Medulla oblongata (tissue), 1 donor: ENCODE measurements around the gene ARPC1A.

Source experiments
- DNase-seq: peaks from one replicate; pipeline ENCODE4 v3.0.0-alpha.2; 2015; ENCODE audit errors: extremely low spot score

ARPC1A gene

GRCh38 chr7:99387912-99388311, 62.2 kb downstream of the ARPC1A start:
- no peak for DNase-seq

- DNase-seq, result no peak
Measured at GRCh38 chr7:99389772-99390171, 64.1 kb downstream of the ARPC1A start.

GRCh38 chr7:99390941-99391602, 65.4 kb downstream of the ARPC1A start:
- DNase-seq, result no peak

- DNase-seq, result no peak
Measured at GRCh38 chr7:99392046-99392445, 66.3 kb downstream of the ARPC1A start.

- peak; percentile 19 for DNase-seq
Measured at GRCh38 chr7:99392659-99393354, 67.1 kb downstream of the ARPC1A start.

GRCh38 chr7:99393355-99394187, 67.9 kb downstream of the ARPC1A start:
- DNase-seq, result no peak

GRCh38 chr7:99394188-99394502, 68.4 kb downstream of the ARPC1A start:
- no peak for DNase-seq

- DNase-seq, result no peak
Measured at GRCh38 chr7:99395616-99396327, 70.1 kb downstream of the ARPC1A start.

- no peak for DNase-seq
Measured at GRCh38 chr7:99396418-99397296, 71.0 kb downstream of the ARPC1A start.

GRCh38 chr7:99397297-99397983, 71.7 kb downstream of the ARPC1A start:
- DNase-seq, result no peak

GRCh38 chr7:99398891-99399445, 73.3 kb downstream of the ARPC1A start:
- no peak for DNase-seq

- no peak for DNase-seq
Measured at GRCh38 chr7:99399597-99399996, 73.9 kb downstream of the ARPC1A start.

- DNase-seq, result no peak
Measured at GRCh38 chr7:99402854-99403253, 77.2 kb downstream of the ARPC1A start.

GRCh38 chr7:99403764-99404163, 78.1 kb downstream of the ARPC1A start:
- DNase-seq, result no peak

- DNase-seq, result no peak
Measured at GRCh38 chr7:99404235-99404976, 78.7 kb downstream of the ARPC1A start.

GRCh38 chr7:99404977-99405320, 79.3 kb downstream of the ARPC1A start:
- DNase-seq, result no peak

- no peak for DNase-seq
Measured at GRCh38 chr7:99406557-99406956, 80.9 kb downstream of the ARPC1A start.

- DNase-seq, result no peak
Measured at GRCh38 chr7:99407872-99408378, 82.2 kb downstream of the ARPC1A start.
